Measurements from ENCODE around the gene GLIPR1L2.

The GLIPR1L2 gene

DNA sequence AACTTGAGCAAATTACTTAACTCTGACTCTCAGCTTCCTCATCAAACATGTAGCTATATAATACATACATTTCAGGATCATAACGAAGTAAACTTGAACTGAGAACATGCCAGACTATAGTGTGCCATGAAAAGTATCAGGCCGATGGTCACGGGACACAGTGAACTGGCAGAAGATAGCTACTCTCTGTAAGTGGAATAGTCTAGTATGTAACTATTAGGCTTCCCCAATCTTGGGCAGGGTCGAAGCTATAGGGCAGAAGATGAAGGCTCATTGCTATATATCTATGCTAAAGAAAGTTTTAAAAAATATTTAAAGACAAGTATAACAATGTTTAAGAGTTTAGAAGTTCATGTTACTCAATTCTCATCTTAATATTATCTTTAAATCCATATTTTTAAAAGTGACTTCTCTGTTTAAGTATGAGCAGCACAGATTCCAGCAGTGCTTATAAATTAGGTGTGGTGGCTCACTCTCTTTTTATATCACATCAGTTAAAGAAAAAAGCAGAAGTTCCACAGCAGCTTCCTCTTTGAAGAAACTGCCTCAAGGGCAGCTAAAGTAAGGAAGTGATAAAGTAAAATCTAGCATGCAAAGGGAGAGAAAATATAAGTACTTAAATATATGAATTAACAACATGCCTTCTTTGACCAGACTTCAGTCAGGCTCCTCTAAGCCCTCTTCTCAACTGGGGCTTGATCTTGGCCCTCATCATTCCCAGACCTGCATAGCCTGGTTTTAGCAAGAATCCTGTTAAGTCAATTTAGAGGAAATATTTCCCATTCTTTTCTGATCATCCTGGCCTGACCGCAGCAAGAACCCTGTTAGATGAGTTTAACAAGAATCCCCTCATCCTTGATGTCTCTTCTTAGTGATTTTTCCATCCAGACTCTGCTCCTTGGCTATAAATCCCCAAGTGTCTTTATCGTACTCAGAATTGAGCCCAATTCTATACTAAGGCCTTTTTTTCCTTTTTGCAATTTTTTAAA lies 81.3 kb downstream of the GLIPR1L2 start:
- no peak for TF ChIP-seq EZH2phosphoT487 (IDR thresholded peaks at IDR 0.05; ENCODE audit: low read length)
- no peak for TF ChIP-seq EZH2 (optimal IDR thresholded peaks at IDR 0.05; ENCODE audit: low read depth, low read length)
- TF ChIP-seq, protein P1, sequence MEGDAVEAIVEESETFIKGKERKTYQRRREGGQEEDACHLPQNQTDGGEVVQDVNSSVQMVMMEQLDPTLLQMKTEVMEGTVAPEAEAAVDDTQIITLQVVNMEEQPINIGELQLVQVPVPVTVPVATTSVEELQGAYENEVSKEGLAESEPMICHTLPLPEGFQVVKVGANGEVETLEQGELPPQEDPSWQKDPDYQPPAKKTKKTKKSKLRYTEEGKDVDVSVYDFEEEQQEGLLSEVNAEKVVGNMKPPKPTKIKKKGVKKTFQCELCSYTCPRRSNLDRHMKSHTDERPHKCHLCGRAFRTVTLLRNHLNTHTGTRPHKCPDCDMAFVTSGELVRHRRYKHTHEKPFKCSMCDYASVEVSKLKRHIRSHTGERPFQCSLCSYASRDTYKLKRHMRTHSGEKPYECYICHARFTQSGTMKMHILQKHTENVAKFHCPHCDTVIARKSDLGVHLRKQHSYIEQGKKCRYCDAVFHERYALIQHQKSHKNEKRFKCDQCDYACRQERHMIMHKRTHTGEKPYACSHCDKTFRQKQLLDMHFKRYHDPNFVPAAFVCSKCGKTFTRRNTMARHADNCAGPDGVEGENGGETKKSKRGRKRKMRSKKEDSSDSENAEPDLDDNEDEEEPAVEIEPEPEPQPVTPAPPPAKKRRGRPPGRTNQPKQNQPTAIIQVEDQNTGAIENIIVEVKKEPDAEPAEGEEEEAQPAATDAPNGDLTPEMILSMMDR (IDR thresholded peaks at IDR 0.05; ENCODE audit: low read length): no peak
- Histone ChIP-seq H3K9me3 (replicated peaks; ENCODE audit: insufficient read depth, low read length) (no peaks in the 10 kb centered on the region), H3F3A (ENCODE audit: insufficient read depth, low read length) (no peaks in the 10 kb centered on the region), H4K20me1 (ENCODE audit: insufficient read depth, low read length) (no peaks in the 10 kb centered on the region), H3K27ac (ENCODE audit: low read length) (no peak overlapping the region), H2AFZ (ENCODE audit: low read length) (no peak overlapping the region), H3K79me2 (ENCODE audit: low read length) (no peaks in the 10 kb centered on the region), H3K4me3 (ENCODE audit: low read length) (no peak overlapping the region), H3K4me2 (ENCODE audit: low read depth, low read length) (no peak overlapping the region), H3K4me1 (ENCODE audit: low read length) (no peaks in the 10 kb centered on the region), H3K9ac (ENCODE audit: low read length) (no peak overlapping the region), H3K27me3 (replicated peaks; ENCODE audit: insufficient read depth, low read length) (no peaks in the 10 kb centered on the region), H3K9me2 (replicated peaks; ENCODE audit: insufficient read depth, low read length) (no peaks in the 10 kb centered on the region), H3K36me3 (replicated peaks; ENCODE audit: insufficient read depth, low read length) (no peaks in the 10 kb centered on the region)
- DNase-seq: no peak

- H3K9me2 ChIP-seq (replicated peaks; ENCODE audit: insufficient read depth, low read length): no peaks in the 10 kb centered on the region
- H3K9ac ChIP-seq (ENCODE audit: low read length): no peak overlapping the region
- no peak overlapping the region for H2AFZ ChIP-seq (ENCODE audit: low read length)
- no peak overlapping the region for H3K4me3 ChIP-seq (ENCODE audit: low read length)
- H3K79me2 ChIP-seq (ENCODE audit: low read length): no peaks in the 10 kb centered on the region
- H3K9me3 ChIP-seq (replicated peaks; ENCODE audit: insufficient read depth, low read length): no peaks in the 10 kb centered on the region
- TF ChIP-seq, protein P1 (IDR thresholded peaks at IDR 0.05; ENCODE audit: low read length): no peak
- no peaks in the 10 kb centered on the region for H3K36me3 ChIP-seq (replicated peaks; ENCODE audit: insufficient read depth, low read length)
- no peak overlapping the region for H3K27ac ChIP-seq (ENCODE audit: low read length)
- H3K4me2 ChIP-seq (ENCODE audit: low read depth, low read length): no peak overlapping the region
- no peak for DNase-seq
- no peaks in the 10 kb centered on the region for H3F3A ChIP-seq (ENCODE audit: insufficient read depth, low read length)
- no peaks in the 10 kb centered on the region for H3K27me3 ChIP-seq (replicated peaks; ENCODE audit: insufficient read depth, low read length)
- H4K20me1 ChIP-seq (ENCODE audit: insufficient read depth, low read length): no peaks in the 10 kb centered on the region
- no peaks in the 10 kb centered on the region for H3K4me1 ChIP-seq (ENCODE audit: low read length)
Measured at GRCh38 chr12:75474116-75474515, 83.2 kb downstream of the GLIPR1L2 start.

- Histone ChIP-seq H3K36me3 (replicated peaks; ENCODE audit: insufficient read depth, low read length) (no peaks in the 10 kb centered on the region), H3K27ac (ENCODE audit: low read length) (no peak overlapping the region), H3K9me3 (replicated peaks; ENCODE audit: insufficient read depth, low read length) (no peaks in the 10 kb centered on the region), H4K20me1 (ENCODE audit: insufficient read depth, low read length) (no peaks in the 10 kb centered on the region), H3K4me2 (ENCODE audit: low read depth, low read length) (no peak overlapping the region), H3K27me3 (replicated peaks; ENCODE audit: insufficient read depth, low read length) (no peaks in the 10 kb centered on the region), H3K4me3 (ENCODE audit: low read length) (no peak overlapping the region), H3K9me2 (replicated peaks; ENCODE audit: insufficient read depth, low read length) (no peaks in the 10 kb centered on the region), H2AFZ (ENCODE audit: low read length) (no peak overlapping the region), H3K9ac (ENCODE audit: low read length) (no peak overlapping the region), H3F3A (ENCODE audit: insufficient read depth, low read length) (peaks cover 16% of the 10 kb centered on the region), H3K4me1 (ENCODE audit: low read length) (peaks cover 5% of the 10 kb centered on the region), H3K79me2 (ENCODE audit: low read length) (no peaks in the 10 kb centered on the region)
- TF ChIP-seq EZH2 (optimal IDR thresholded peaks at IDR 0.05; ENCODE audit: low read depth, low read length): no peak
- TF ChIP-seq, protein P1 (IDR thresholded peaks at IDR 0.05; ENCODE audit: low read length): no peak
- TF ChIP-seq EZH2phosphoT487 (IDR thresholded peaks at IDR 0.05; ENCODE audit: low read length): no peak
- no peak for DNase-seq
Measured at GRCh38 chr12:75476071-75476470, 85.2 kb downstream of the GLIPR1L2 start.

All from MM.1S (cell line).